K562 (cell line): Measurements from ENCODE around the gene KRTAP4-16. TPM values are rescaled to one million over a fixed set of nuclear protein-coding genes. Genes with fewer than 3 reads are reported as not detected.
"Not testable (repeated sequence)": the region's sequence is repeated elsewhere in the genome, so short reads cannot be mapped to it uniquely, and the experiment has no call there.

Experiments
- ATAC-seq: fragments of 200-7000 bp; cut with Tn5 transposase; 3 replicates; pipeline ENCODE4 v1.9.1; 2020; ENCODE audit warnings: moderate library complexity
- BruUV-seq: library from RNA; stranded (reverse); fragments of 400-500 nt; replicated peaks from 2 replicates; lab custom pipeline; 2021; lab: Mats Ljungman, UMichigan
- CTCF ChIA-PET: fragments of 300-600 bp; formaldehyde crosslinking; extraction: SDS; loops from one replicate; lab custom pipeline; 2021; ENCODE audit warnings: low intra/inter-chr PET ratio; lab: Yijun Ruan, JAX
- POLR2A ChIA-PET: fragments of 300-600, 350-650 bp; sonication (Branson Sonifier 250); formaldehyde crosslinking; extraction: SDS; loops from one replicate; lab custom pipeline; 2021; ENCODE audit warnings: antibody characterized with exemption, inconsistent platforms; lab: Yijun Ruan, JAX
- DNase-seq, 4 experiments: peaks; one replicate each; pipeline versions ENCODE4 v3.0.0 to v3.0.0-alpha.2; 2011 to 2018; ENCODE audit warnings: low spot score in 3 of 4, mixed read lengths in 3 of 4; ENCODE audit errors: extremely low read depth in 1 of 4
- FAIRE-seq: peaks from 2 replicates; lab custom pipeline; 2011; peaks lifted over from hg19 to GRCh38; lab: Jason Lieb, UNC
- H2AFZ ChIP-seq: 2 replicates; pipeline ENCODE4 v1.6.0; 2011; ENCODE audit warnings: low read depth, low read length, control low read depth, inconsistent platforms
- H3K27ac ChIP-seq: fragments of 200-600 bp; 3 replicates; pipeline ENCODE4 v1.8.0; 2011; ENCODE audit warnings: low read depth, mild to moderate bottlenecking, control low read depth, inconsistent platforms, low read length, moderate library complexity, mixed read lengths; ENCODE audit errors: extremely low read depth
- H3K27me3 ChIP-seq, 2 experiments: fragments of 300-600 bp in 1 of 2; 2 replicates in 1 of 2; 3 replicates in 1 of 2; pipeline versions ENCODE4 v1.6.0 to v1.8.0; 2011; ENCODE audit warnings: inconsistent platforms in 2 of 2, low read length in 2 of 2, mild to moderate bottlenecking in 1 of 2, mixed read lengths in 1 of 2, moderate library complexity in 1 of 2; ENCODE audit not compliant: control insufficient read depth in 2 of 2, insufficient read depth in 2 of 2
- H3K36me3 ChIP-seq: fragments of 300-600 bp; 3 replicates; pipeline ENCODE4 v1.8.0; 2011; ENCODE audit warnings: mild to moderate bottlenecking, low read length, inconsistent platforms; ENCODE audit not compliant: control insufficient read depth, insufficient read depth
- H3K4me1 ChIP-seq, 2 experiments: fragments of 200-600 bp in 1 of 2; replicated peaks in 1 of 2; 2 replicates in 1 of 2; 3 replicates in 1 of 2; pipeline versions ENCODE4 v1.5.1 to v1.8.0; 2011; ENCODE audit warnings: inconsistent platforms in 2 of 2, low read length in 2 of 2, mild to moderate bottlenecking in 1 of 2, mixed read lengths in 1 of 2, moderate library complexity in 1 of 2; ENCODE audit not compliant: control insufficient read depth in 2 of 2, insufficient read depth in 2 of 2
- H3K4me2 ChIP-seq: 2 replicates; pipeline ENCODE4 v1.6.1; 2011; ENCODE audit warnings: low read length, control low read depth, inconsistent platforms, mixed read lengths; ENCODE audit not compliant: insufficient read depth
- H3K4me3 ChIP-seq: fragments of 200-600 bp; sonication (generic), shearing (Covaris generic); 2 replicates; pipeline ENCODE4 v1.5.1; 2016; ENCODE audit warnings: control low read depth, inconsistent platforms
- H3K79me2 ChIP-seq: fragments of 200-600 bp; 3 replicates; pipeline ENCODE4 v1.8.0; 2011; ENCODE audit warnings: low read length, inconsistent platforms; ENCODE audit not compliant: control insufficient read depth, insufficient read depth
- H3K9ac ChIP-seq, 2 experiments: 2 replicates each; pipeline versions ENCODE4 v1.6.0 to v1.6.1; 2011; ENCODE audit warnings: low read depth in 2 of 2, low read length in 2 of 2, control low read depth in 1 of 2, inconsistent platforms in 1 of 2, mild to moderate bottlenecking in 1 of 2, mixed read lengths in 1 of 2; ENCODE audit not compliant: insufficient read depth in 1 of 2
- H3K9me1 ChIP-seq: one replicate; pipeline ENCODE4 v1.6.0; 2011; ENCODE audit warnings: inconsistent platforms, mild to moderate bottlenecking, low read length, moderate library complexity; ENCODE audit not compliant: control insufficient read depth, insufficient read depth
- H3K9me3 ChIP-seq: replicated peaks from 2 replicates; pipeline ENCODE4 v1.5.1; 2011; ENCODE audit warnings: low read depth, low read length, inconsistent platforms; ENCODE audit not compliant: control insufficient read depth, insufficient read depth
- H4K20me1 ChIP-seq: replicated peaks from 2 replicates; pipeline ENCODE4 v1.6.1; 2011; ENCODE audit warnings: low read length, inconsistent platforms, mixed read lengths; ENCODE audit not compliant: control insufficient read depth, insufficient read depth
- SMAD4 ChIP-seq: fragments of 250-450 bp; sonication (Bioruptor Pico); conservative IDR thresholded peaks from 2 replicates; pipeline ENCODE4 v1.8.0; 2021; ENCODE audit warnings: inconsistent platforms, mild to moderate bottlenecking, moderate library complexity
- WGBS: fragments of 100-300 bp; shearing (Covaris generic); methylation state at CpG from one replicate; pipeline ENCODE4 v1.1.6; 2016; ENCODE audit warnings: low coverage, mixed read lengths; ENCODE audit not compliant: insufficient coverage; ENCODE audit errors: missing lambda C conversion rate; 5-methylcytosine and 5-hydroxymethylcytosine counted together
- in situ Hi-C: fragments of 300-500 bp; cut with MboI; formaldehyde crosslinking; loops from 4 replicates; pipeline ENCODE4 v1.15.0; 2018; ENCODE audit warnings: inconsistent platforms, mixed read lengths
- intact Hi-C: fragments of 100-400 bp; cut with micrococcal nuclease; formaldehyde crosslinking; loops from 2 replicates; pipeline ENCODE4 v1.14.2; 2022
- polyA plus RNA-seq, 8 experiments: library from polyadenylated mRNA; depleted of rRNA in 4 of 8; stranded (reverse) in 5 of 8; unstranded in 3 of 8; fragments of >200 nt; fragmentation: Nextera tagmentation in 2 of 8; fragmentation: Illumina TruSeq in 1 of 8; extraction: Ambion mirVana in 2 of 8; extraction: Trizol in 1 of 8; gene quantifications; 2 replicates each; pipeline versions ENCODE4 v1.2.1 to v1.2.3, GENCODE V29; 2011 to 2014; ENCODE audit warnings: inconsistent platforms in 1 of 8, missing spikeins in 1 of 8
- total RNA-seq, 7 experiments: library from RNA; depleted of rRNA in 6 of 7; stranded (reverse); fragments of >200 nt in 6 of 7; fragmentation: Illumina TruSeq in 2 of 7; extraction: Trizol in 2 of 7; gene quantifications; 2 replicates each; pipeline versions ENCODE4 v1.2.1 to v1.2.3, GENCODE V29; 2011 to 2021; ENCODE audit warnings: low replicate concordance in 1 of 7
- TF ChIP-seq, protein P1 (sequence below): fragments of 250-450 bp; sonication (Bioruptor Pico); IDR thresholded peaks from 2 replicates; pipeline ENCODE4 v1.4.0; 2020; ENCODE audit warnings: mild to moderate bottlenecking

KRTAP4-16 gene
- total and polyA plus RNA-seq, 9 of the 15 experiments (the other 6 are each of a cell fraction or from before 2014, with no cell fraction given) = not detected

DNA sequence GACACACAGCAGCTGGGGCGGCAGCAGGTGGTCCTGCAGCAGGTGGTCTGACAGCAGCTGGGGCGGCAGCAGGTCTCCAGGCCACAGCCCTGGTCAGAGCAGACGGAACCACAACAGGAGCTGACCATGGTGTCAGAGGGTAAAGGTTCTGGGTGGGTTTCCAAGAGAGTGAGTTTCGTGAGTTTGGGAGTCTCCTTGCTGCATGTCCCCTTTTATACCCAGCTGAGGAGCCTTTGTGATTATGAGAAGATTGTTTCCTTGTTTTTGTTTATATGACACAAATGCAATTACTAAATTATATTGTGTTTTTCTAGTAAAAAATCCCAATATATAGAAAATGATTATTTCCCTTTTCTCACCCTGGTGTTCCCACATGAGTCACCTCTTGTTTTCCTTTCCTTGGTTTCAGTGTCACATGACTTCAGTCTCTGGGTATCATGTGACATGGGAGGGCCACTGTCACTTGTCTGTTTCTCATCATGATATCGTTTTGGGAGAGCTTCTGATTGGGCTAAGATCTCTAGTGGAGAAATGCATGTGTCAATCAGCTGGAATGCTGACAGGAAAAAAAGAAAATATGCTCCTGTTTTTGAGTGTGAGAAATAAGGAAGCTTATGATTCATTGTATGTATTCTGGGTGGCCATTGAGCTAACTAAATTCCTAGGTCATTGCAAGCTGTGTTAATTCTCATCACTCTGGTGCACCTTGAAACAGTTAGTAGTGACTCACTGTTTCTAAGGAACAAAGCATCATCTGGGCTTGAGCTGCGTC is 38.5 kb upstream of the KRTAP4-16 start, which contains the start of gene KRTAP4-6 (continued):
- TF ChIP-seq, protein P1, sequence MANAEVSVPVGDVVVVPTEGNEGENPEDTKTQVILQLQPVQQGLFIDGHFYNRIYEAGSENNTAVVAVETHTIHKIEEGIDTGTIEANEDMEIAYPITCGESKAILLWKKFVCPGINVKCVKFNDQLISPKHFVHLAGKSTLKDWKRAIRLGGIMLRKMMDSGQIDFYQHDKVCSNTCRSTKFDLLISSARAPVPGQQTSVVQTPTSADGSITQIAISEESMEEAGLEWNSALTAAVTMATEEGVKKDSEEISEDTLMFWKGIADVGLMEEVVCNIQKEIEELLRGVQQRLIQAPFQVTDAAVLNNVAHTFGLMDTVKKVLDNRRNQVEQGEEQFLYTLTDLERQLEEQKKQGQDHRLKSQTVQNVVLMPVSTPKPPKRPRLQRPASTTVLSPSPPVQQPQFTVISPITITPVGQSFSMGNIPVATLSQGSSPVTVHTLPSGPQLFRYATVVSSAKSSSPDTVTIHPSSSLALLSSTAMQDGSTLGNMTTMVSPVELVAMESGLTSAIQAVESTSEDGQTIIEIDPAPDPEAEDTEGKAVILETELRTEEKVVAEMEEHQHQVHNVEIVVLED = no peak
- no peak for TF ChIP-seq SMAD4 (CRISPR knock-in tag)
- TF ChIP-seq, all 486 proteins: peak for 5

DNA sequence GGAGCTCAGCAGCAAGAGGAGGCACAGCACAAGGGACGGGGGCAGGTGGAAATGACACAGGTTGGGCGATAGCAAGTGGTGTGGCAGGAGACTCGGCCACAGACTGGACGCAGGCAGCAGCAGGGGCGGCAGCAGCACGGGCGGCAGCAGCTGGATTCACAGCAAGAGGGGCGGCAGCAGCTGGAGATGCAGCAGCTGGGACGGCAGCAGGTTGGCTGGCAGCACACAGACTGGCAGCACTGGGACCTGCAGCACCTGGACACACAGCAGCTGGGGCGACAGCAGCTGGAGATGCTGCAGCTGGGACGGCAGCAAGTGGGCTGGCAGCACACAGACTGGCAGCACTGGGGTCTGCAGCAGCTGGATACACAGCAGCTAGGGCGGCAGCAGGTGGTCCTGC is 37.9 kb upstream of the KRTAP4-16 start:
- H3K36me3 ChIP-seq, ATAC-seq, DNase-seq, H3K4me3 ChIP-seq, H3K9me3 ChIP-seq, H2AFZ ChIP-seq, BruUV-seq, CTCF ChIA-PET, H3K27ac ChIP-seq, H3K27me3 ChIP-seq, FAIRE-seq, in situ Hi-C loops, H4K20me1 ChIP-seq, H3K79me2 ChIP-seq, intact Hi-C loops, H3K4me2 ChIP-seq, H3K4me1 ChIP-seq, H3K9ac ChIP-seq, H3K9me1 ChIP-seq: not testable (repeated sequence)
- POLR2A ChIA-PET = interaction anchor here (1.0 kb wide), 1 partner anchor 28 kb away, joined by 3 read pairs; no protein-coding TSS in a partner anchor
- WGBS = 1% methylated on average over 12 of the region's 12 CpGs
